ENCODE measurements around the gene PPP2R5E.

The PPP2R5E gene

DNA sequence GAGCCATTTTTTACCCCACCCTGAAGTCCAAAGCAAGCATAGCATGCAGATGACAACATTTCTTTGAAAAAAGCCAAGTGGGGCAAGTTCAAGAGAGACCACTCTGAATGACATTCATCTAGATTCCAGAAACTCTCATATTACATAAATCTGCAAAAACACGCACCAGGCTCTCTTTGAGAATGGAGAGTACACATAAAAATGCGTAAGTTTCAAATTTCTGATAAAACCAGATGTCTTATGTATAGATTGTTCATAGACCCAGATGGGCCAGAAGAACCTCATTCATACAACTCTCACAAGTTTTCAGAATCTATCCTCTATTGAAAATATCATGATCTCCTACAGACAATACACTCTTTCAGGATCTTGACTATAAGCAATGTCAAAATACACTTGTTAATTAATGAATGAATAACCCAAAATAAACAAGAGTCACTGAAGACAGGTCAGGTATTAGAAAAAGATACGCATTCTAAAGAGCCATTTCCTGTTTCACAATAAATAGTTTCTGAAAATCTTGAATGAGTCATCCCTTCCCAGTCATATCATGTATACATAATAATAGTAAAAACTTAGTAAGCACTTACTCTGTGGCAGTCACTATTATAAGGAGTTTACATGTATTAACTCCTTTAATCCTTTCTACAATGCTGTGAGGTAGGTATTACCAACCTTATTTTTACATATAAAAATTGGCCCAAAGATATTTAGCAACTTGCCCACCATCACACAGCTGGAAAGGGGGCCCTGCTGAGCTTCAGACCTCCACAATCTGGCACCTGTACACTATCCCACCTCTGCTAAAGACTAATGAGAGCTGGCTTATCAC lies 72.0 kb downstream of the PPP2R5E start:
- peak; percentile 58 for DNase-seq (ENCODE audit: low spot score)

DNA sequence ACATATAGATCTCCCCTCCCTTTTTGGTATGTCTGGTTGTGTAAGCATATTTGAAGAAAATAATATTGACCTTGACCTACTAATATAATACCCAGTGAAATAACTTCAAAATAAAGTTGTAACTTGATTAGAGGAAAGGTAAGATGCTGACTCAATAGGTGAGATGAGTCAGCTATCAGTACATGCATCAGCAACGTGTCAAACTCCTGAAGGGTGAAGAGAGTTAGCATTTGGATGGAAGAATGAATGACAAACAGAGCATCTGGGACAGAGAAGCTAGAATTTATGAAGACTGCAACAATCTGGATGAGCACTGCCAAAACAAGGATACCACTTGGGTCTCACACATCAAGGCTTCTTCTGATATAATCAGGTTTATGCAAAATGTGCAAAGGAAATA lies 74.9 kb downstream of the PPP2R5E start:
- no peak for DNase-seq (ENCODE audit: low spot score)

GRCh38 chr14:63467440-63468072 lies 75.6 kb downstream of the PPP2R5E start:
- DNase-seq (ENCODE audit: low spot score), result no peak

- no peak for DNase-seq (ENCODE audit: low spot score)
These were observed 77.8 kb downstream of the PPP2R5E start for GRCh38 chr14:63465347-63465746.

DNA sequence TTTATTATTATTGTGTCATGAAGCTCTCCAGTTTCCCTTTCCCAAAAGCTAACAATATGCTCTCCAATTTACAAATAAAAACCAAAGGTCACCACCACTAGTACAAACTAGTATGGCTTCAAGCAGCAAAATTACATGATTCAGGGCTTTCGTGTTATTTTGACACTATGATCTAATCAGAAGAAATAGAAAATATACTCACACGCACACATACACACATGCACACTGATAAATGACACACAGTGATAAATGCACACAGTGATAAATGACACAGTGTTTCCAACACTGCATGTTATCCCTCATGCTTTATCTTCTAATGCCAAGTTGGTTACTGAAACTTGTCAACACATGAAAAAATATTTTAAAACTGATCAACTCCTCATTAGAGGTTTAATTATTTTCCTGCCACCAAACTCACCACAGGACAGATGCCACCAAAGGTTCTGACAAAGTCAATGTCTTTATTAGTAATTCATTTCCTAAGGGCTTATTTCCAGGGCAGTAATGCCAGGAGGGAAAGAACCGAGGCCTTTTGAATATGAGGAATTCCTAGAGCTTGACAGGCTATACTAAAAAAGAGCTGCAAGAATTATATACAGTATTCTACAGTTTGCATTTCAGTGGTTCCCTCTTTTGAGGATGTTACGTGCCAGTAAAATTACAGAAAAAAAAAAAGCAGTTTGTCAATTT lies 82.4 kb downstream of the PPP2R5E start:
- DNase-seq (ENCODE audit: low spot score), result no peak

- no peak for DNase-seq (ENCODE audit: low spot score)
These were observed 83.4 kb downstream of the PPP2R5E start for GRCh38 chr14:63459738-63460137.

DNA sequence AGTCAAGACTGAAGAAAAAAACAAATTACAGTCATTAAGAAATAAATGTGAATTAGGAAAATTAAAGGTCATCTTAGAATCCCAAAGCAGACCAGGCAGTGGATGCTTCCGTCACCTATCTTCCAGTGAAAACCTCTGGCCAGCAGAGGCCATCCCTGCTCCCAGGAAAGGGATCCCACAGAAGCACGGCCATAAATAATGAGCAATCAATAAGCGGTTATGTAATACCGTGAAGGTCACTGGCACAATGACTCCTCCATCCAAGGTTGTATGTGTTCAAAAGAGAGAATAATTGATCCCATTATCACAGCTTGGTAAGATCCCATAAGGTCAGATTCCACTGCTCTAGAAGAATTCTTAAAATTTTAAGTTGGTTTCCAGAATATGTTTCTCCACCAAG lies 85.7 kb downstream of the PPP2R5E start:
- no peak for DNase-seq (ENCODE audit: low spot score)

DNA sequence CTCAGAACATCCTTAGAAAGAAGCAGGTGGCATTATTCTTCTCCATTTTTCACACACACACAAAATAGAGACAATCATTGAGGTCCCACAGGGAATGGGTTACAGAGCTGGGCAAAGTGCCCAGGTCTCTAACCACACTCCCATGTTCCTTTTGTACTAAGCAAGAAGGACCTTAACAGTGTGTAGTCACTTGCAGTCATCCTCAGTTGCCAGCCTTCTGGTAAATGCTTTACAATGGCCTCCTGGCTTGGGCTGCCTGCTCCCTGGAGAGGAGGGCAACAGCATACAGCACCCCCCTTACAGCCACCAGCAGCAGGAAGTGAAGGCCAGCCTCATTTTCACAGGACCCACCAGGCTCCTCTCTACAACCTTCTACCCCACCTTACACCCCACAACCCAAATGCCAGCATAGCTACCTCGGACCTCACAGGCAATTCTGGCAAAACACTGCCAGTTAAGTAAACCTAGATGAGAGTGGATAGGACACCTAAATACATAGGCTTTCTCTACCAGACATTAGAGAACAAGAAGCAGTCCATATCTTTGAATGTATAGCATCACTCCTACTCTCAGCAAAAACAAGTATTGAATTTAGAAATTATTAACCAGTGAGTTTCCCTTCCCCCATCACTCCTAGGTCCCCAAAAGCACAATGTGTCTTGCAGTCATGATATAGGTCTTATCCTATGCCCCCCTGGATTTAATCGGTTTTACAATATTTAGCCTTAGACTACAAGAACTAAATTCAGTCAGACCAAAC lies 88.1 kb downstream of the PPP2R5E start:
- peak; percentile 29 for DNase-seq (ENCODE audit: low spot score)

GRCh38 chr14:63454436-63454835 lies 88.7 kb downstream of the PPP2R5E start:
- no peak for DNase-seq (ENCODE audit: low spot score)

GRCh38 chr14:63453443-63453936 lies 89.7 kb downstream of the PPP2R5E start:
- DNase-seq (ENCODE audit: low spot score), result no peak

- DNase-seq (ENCODE audit: low spot score), result peak; percentile 16
These were observed 90.4 kb downstream of the PPP2R5E start for GRCh38 chr14:63452796-63453195.

- no peak for DNase-seq (ENCODE audit: low spot score)
These were observed 94.3 kb downstream of the PPP2R5E start for GRCh38 chr14:63448841-63449240.

- DNase-seq (ENCODE audit: low spot score), result no peak
These were observed 98.6 kb downstream of the PPP2R5E start for GRCh38 chr14:63444588-63444987.

GRCh38 chr14:63443988-63444387 lies 99.2 kb downstream of the PPP2R5E start:
- DNase-seq (ENCODE audit: low spot score), result no peak

DNA sequence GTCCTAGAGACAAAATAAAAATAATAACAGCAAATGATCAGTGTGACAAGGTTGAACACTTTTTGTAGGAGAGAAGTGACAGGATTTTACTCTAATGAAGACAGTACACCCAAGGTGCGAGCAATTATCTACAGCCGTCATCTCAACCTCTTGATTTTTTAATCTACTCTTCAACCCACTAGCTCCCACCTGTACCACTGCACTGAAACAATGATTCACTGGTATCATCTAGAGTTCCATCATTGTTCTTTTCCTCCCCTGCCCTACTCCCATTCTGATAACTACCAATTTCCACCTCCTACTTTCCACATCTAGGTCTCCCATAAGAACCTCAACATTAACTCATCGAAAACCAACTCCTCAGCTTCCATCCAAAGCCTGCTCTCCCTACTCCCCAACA lies 99.8 kb downstream of the PPP2R5E start:
- DNase-seq (ENCODE audit: low spot score), result no peak

- peak; percentile 88 for DNase-seq (ENCODE audit: low spot score)
These were observed 105.0 kb downstream of the PPP2R5E start for GRCh38 chr14:63438065-63438757.

- no peak for DNase-seq (ENCODE audit: low spot score)
These were observed 106.7 kb downstream of the PPP2R5E start for GRCh38 chr14:63436286-63437098.

- DNase-seq (ENCODE audit: low spot score), result peak; percentile 78
These were observed 107.3 kb downstream of the PPP2R5E start for GRCh38 chr14:63435838-63436237.

- DNase-seq (ENCODE audit: low spot score), result no peak
These were observed 108.0 kb downstream of the PPP2R5E start for GRCh38 chr14:63435204-63435603.

GRCh38 chr14:63432888-63433552 lies 110.2 kb downstream of the PPP2R5E start:
- DNase-seq (ENCODE audit: low spot score), result no peak

All from GM03348 (cell line).